Liver (tissue), 9 donors: ENCODE measurements around the gene ZNF653. TPM values are rescaled to one million over a fixed set of nuclear protein-coding genes. Genes with fewer than 3 reads are reported as not detected.

Source experiments
- DNase-seq: peaks from one replicate; pipeline ENCODE4 v3.0.0-alpha.2; 2017; ENCODE audit warnings: low spot score
- H3K27ac ChIP-seq, 2 donors: one replicate each; pipeline ENCODE4 v1.7.0; 2013; ENCODE audit warnings: inconsistent platforms in 2 of 2, low read length in 2 of 2, control low read depth in 1 of 2, low read depth in 1 of 2, mild to moderate bottlenecking in 1 of 2
- H3K27me3 ChIP-seq, 4 donors: one replicate each; pipeline versions ENCODE4 v1.6.1 to v1.7.0; 2013; ENCODE audit warnings: low read length in 3 of 4, inconsistent platforms in 1 of 4, mild to moderate bottlenecking in 1 of 4, moderate library complexity in 1 of 4; ENCODE audit not compliant: control insufficient read depth in 4 of 4, insufficient read depth in 4 of 4
- H3K36me3 ChIP-seq, 4 donors: one replicate each; pipeline versions ENCODE4 v1.6.1 to v1.7.0; 2013; ENCODE audit warnings: low read length in 3 of 4, mild to moderate bottlenecking in 3 of 4, low read depth in 1 of 4, moderate library complexity in 1 of 4; ENCODE audit not compliant: control insufficient read depth in 4 of 4, insufficient read depth in 3 of 4
- H3K4me1 ChIP-seq, 4 donors: one replicate each; pipeline versions ENCODE4 v1.6.1 to v1.7.0; 2013; ENCODE audit warnings: low read length in 3 of 4, mild to moderate bottlenecking in 3 of 4, moderate library complexity in 1 of 4; ENCODE audit not compliant: control insufficient read depth in 4 of 4, insufficient read depth in 4 of 4
- H3K4me3 ChIP-seq, 3 donors: one replicate each; pipeline versions ENCODE4 v1.6.1 to v1.7.0; 2013; ENCODE audit warnings: low read length in 3 of 3, control low read depth in 1 of 3, low read depth in 1 of 3, mild to moderate bottlenecking in 1 of 3
- H3K9ac ChIP-seq, 2 donors: one replicate each; pipeline ENCODE4 v1.7.0; 2013; ENCODE audit warnings: low read length in 2 of 2, mild to moderate bottlenecking in 2 of 2, moderate library complexity in 2 of 2, control low read depth in 1 of 2, low read depth in 1 of 2
- H3K9me3 ChIP-seq, 4 donors: one replicate each; pipeline versions ENCODE4 v1.6.1 to v1.7.0; 2013; ENCODE audit warnings: low read length in 3 of 4; ENCODE audit not compliant: control insufficient read depth in 4 of 4
- CTCF ChIP-seq: fragments of 150-350 bp; IDR thresholded peaks from 2 replicates; pipeline ENCODE4 v1.5.1; 2017; ENCODE audit warnings: improper control_type of control experiment, low read depth, low read length; ENCODE audit not compliant: missing input control
- EGR1 ChIP-seq, 2 donors: IDR thresholded peaks; 2 replicates each; pipeline ENCODE4 v1.6.1; 2016 to 2018; ENCODE audit warnings: antibody characterized with exemption in 2 of 2, low read depth in 2 of 2
- FOXA1 ChIP-seq: IDR thresholded peaks from 2 replicates; pipeline ENCODE4 v1.6.1; 2016; ENCODE audit warnings: antibody characterized with exemption
- FOXA2 ChIP-seq: IDR thresholded peaks from 2 replicates; pipeline ENCODE4 v1.6.1; 2016; ENCODE audit warnings: antibody characterized with exemption
- GABPA ChIP-seq, 2 donors: IDR thresholded peaks in 1 of 2; conservative IDR thresholded peaks in 1 of 2; 2 replicates each; pipeline ENCODE4 v1.6.1; 2016; ENCODE audit warnings: antibody characterized with exemption in 2 of 2, mild to moderate bottlenecking in 1 of 2, moderate library complexity in 1 of 2
- HNF4A ChIP-seq, 2 donors: conservative IDR thresholded peaks; 2 replicates each; pipeline ENCODE4 v1.6.1; 2016; ENCODE audit warnings: antibody characterized with exemption in 2 of 2, mild to moderate bottlenecking in 2 of 2
- HNF4G ChIP-seq: IDR thresholded peaks from 2 replicates; pipeline ENCODE4 v1.6.1; 2016; ENCODE audit warnings: antibody characterized with exemption
- RAD21 ChIP-seq, 2 donors: IDR thresholded peaks; 2 replicates each; pipeline ENCODE4 v1.6.1; 2016; ENCODE audit warnings: antibody characterized with exemption in 2 of 2, mild to moderate bottlenecking in 2 of 2
- REST ChIP-seq: IDR thresholded peaks from 2 replicates; pipeline ENCODE4 v1.6.1; 2016; ENCODE audit warnings: antibody characterized with exemption, mild to moderate bottlenecking
- RXRA ChIP-seq, 2 donors: IDR thresholded peaks; 2 replicates each; pipeline ENCODE4 v1.6.1; 2017 to 2018; ENCODE audit warnings: antibody characterized with exemption in 2 of 2, mild to moderate bottlenecking in 1 of 2
- YY1 ChIP-seq: IDR thresholded peaks from 2 replicates; pipeline ENCODE4 v1.6.1; 2016; ENCODE audit warnings: antibody characterized with exemption, mild to moderate bottlenecking
- ZBTB33 ChIP-seq: IDR thresholded peaks from 2 replicates; pipeline ENCODE4 v1.6.1; 2016; ENCODE audit warnings: antibody characterized with exemption
- WGBS: extraction: QIAGEN DNeasy Blood & Tissue Kit; methylation state at CpG from one replicate; pipeline ENCODE4 v1.1.7; 2013; 5-methylcytosine and 5-hydroxymethylcytosine counted together
- polyA plus RNA-seq, 2 donors: library from polyadenylated mRNA; stranded (reverse) in 1 of 2; unstranded in 1 of 2; fragments of 200-250 nt in 1 of 2; fragments of >200 nt in 1 of 2; fragmentation: Nextera tagmentation in 1 of 2; extraction: Ambion mirVana in 1 of 2; gene quantifications; one replicate each; pipeline versions ENCODE4 v1.2.1 to v1.2.3, GENCODE V29; 2013 to 2015
- total RNA-seq, 2 donors: library from RNA; depleted of rRNA; stranded (reverse); fragments of >200 nt; gene quantifications; one replicate each; pipeline ENCODE4 v1.2.3, GENCODE V29; 2014
- TF ChIP-seq, protein P1 (sequence below): IDR thresholded peaks from 2 replicates; pipeline ENCODE4 v1.6.1; 2016; ENCODE audit warnings: antibody characterized with exemption
- TF ChIP-seq, protein P2 (sequence below): IDR thresholded peaks from 2 replicates; pipeline ENCODE4 v1.6.1; 2016; ENCODE audit warnings: antibody characterized with exemption
- donor health status: healthy.
- donor health status: healthy.
- donor health status: healthy.
- donor health status: healthy.
- donor health status: healthy.

ZNF653 gene
- total and polyA plus RNA-seq, 4 donors, result 1.3 to 4.6 (median 3.1) TPM

DNA sequence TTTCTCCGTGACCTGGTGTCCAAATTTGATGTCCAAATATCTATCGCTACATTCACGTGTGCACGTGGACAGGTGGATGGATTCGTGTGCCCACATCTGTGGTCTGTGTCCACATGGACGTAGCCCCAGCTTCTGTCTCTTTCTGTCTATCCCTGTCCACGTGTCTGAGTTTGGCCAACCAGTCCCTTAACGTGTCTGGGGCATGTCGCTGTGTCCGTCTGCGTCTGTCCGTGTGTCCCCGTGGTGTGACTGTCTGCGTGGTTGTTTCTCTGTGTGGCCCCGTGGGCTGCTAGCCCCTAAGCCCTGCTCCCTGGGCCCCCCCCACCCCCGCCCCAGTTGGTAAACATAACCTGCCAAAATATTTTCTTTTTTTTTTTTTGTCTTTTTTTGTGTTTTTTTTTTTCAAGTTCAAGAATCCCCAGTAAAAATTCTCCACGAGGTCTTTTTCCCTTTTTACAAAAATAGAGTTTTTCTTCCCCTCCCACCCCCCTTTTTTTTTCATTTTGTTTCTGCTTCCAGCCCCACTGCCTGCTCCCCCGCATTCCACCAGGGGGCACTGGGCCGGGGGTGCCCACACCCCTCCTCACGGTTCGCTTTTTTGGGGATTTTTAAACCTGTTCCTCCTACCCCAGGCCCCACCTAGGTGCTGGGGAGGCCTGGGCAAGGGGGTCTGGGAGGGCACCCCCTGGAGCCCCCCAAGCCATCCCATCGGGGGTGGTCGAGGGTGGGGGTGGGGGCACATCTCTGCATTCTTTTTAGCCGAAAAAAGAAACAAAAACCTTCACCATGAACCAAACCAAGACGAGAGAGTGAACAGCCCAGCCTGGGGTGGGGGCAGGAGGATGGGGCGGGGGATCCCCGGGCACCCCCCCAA is 51.9 kb downstream of the ZNF653 start:
- TF ChIP-seq CTCF (peak; percentile 6), EGR1 (IDR thresholded peaks at IDR 0.05; ENCODE audit: low read depth in 2 of 2) (no peak)
- 55% methylated on average over 27 of the region's 27 CpGs for WGBS
- DNase-seq, result no peak
- Histone ChIP-seq H3K4me1 (no peaks in the 10 kb centered on the region), H3K9me3 (no peaks in the 10 kb centered on the region), H3K9ac (no peak overlapping the region), H3K27me3 (no peaks in the 10 kb centered on the region), H3K4me3 (no peak overlapping the region), H3K36me3 (peaks cover 3 to 9% (median 7%) of the 10 kb centered on the region in 4 donors), H3K27ac (no peak overlapping the region)

DNA sequence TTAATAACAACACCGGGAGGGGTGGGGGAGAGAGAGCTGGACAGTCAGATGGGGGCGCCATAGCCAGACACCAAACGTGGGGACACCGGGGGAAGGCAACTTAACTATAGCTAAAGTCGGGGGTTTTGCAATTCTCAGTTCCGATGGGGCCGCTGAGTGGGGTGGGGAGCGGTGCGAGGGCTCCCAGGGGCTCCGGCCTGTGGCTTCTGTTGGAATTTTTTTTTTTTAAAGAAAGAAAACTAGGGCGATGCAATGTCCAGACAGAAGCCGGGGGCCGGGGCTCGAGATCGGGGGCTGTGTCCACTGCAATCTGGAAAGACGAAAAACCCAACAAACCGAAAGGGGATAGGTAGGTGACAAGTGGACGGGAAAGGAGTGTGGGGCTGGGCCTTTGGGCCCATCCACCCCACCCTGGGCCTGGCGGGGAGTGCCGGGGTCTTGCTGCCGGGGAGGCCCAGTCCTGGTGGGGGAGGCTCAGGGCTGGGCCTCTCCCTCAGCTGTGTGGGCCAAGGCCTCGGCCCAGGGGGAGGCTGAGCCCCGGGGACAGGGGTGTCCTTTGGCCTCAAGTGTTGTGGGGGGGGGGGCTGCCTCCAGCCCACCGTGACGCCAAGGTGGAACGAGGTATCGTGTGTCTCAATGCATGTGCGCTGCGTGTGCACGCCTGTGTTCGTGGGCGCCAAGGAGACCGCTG is 52.9 kb downstream of the ZNF653 start:
- no peak for TF ChIP-seq FOXA1
- no peak for DNase-seq
- WGBS, result 81% methylated on average over 33 of the region's 33 CpGs
- Histone ChIP-seq H3K36me3 (peaks cover 7 to 18% (median 13%) of the 10 kb centered on the region in 4 donors), H3K27me3 (no peaks in the 10 kb centered on the region), H3K9me3 (no peaks in the 10 kb centered on the region), H3K4me3 (no peak overlapping the region), H3K27ac (no peak overlapping the region), H3K9ac (no peak overlapping the region), H3K4me1 (no peaks in the 10 kb centered on the region)

- 54% methylated on average over 25 of the region's 25 CpGs for WGBS
- H3K9me3 ChIP-seq, result no peaks in the 10 kb centered on the region
- DNase-seq, result no peak
- no peaks in the 10 kb centered on the region for H3K27me3 ChIP-seq
- H3K9ac ChIP-seq, result no peak overlapping the region
- H3K36me3 ChIP-seq, result peaks cover 7 to 24% (median 15%) of the 10 kb centered on the region in 4 donors
- H3K4me1 ChIP-seq, result no peaks in the 10 kb centered on the region
- H3K4me3 ChIP-seq, result no peak overlapping the region
- TF ChIP-seq, protein P1, sequence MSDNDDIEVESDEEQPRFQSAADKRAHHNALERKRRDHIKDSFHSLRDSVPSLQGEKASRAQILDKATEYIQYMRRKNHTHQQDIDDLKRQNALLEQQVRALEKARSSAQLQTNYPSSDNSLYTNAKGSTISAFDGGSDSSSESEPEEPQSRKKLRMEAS, result no peak
- TF ChIP-seq HNF4G (no peak), FOXA1 (no peak), HNF4A (conservative IDR thresholded peaks at IDR 0.05) (no peak), ZBTB33 (no peak), YY1 (no peak), FOXA2 (no peak), RXRA (IDR thresholded peaks at IDR 0.05) (no peak), RAD21 (IDR thresholded peaks at IDR 0.05) (no peak), GABPA (IDR thresholded peaks at IDR 0.05 in 1 of 2, conservative IDR thresholded peaks at IDR 0.05 in 1 of 2) (no peak), REST (no peak), EGR1 (IDR thresholded peaks at IDR 0.05; ENCODE audit: low read depth in 2 of 2) (no peak)
- TF ChIP-seq, protein P2, sequence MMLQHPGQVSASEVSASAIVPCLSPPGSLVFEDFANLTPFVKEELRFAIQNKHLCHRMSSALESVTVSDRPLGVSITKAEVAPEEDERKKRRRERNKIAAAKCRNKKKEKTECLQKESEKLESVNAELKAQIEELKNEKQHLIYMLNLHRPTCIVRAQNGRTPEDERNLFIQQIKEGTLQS, result no peak
- no peak overlapping the region for H3K27ac ChIP-seq
Measured at GRCh38 chr19:11451871-11452619, 53.6 kb downstream of the ZNF653 start.
